NCI-H187 (cell line): Measurements from ENCODE around the gene USH1C.

ENCODE experiments used
- DNase-seq, 2 experiments: peaks; one replicate each; lab custom pipeline; 2025; lab: John Stamatoyannopoulos, UW

USH1C gene

GRCh38 chr11:17570034-17570433, 25.8 kb upstream of the USH1C start:
- no peak for DNase-seq

- DNase-seq = no peak
These were observed 24.7 kb upstream of the USH1C start for GRCh38 chr11:17568944-17569343.

DNA sequence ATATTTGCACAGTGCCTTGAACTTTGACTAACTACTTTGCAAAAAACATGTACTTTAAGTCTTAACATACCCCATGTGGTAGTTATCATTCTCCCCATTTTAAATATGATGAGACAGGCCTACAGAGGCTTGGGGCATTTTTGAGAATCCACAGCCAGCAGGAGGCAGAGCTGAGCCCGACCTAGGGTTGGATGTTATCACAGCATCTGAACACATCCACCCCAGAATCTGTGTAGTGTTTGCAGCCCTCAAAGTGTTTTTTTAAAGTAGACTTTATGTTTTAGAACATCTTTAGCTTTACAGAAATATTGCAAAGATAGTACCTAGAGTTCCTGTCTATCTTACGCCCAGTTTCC, 20.4 kb upstream of the USH1C start:
- DNase-seq = no peak

GRCh38 chr11:17563961-17564686, 19.9 kb upstream of the USH1C start:
- DNase-seq = no peak

DNA sequence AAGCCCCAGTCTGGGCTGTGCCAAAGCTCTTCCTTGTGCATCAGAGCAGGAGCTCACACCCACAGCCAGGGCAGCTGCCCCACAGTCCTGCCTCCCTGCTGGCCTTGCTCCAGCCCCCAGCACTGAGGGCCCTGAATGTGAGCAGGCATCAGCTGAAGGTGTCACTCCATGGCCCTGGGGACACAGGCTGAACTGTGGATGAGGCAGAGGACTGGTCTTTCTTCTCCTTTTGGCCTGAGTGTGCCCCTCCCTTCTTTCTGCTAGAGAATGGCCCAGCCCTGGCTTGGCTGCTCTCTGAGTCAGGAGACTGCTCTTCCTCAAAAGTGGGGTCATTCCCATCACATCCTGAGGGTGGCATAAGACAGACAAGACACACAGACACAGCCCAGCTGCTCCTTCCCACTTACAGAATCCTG, 19.0 kb upstream of the USH1C start:
- no peak for DNase-seq

- DNase-seq = no peak
These were observed 17.3 kb upstream of the USH1C start for GRCh38 chr11:17561526-17561925.

- no peak for DNase-seq
These were observed 16.8 kb upstream of the USH1C start for GRCh38 chr11:17561111-17561415.

DNA sequence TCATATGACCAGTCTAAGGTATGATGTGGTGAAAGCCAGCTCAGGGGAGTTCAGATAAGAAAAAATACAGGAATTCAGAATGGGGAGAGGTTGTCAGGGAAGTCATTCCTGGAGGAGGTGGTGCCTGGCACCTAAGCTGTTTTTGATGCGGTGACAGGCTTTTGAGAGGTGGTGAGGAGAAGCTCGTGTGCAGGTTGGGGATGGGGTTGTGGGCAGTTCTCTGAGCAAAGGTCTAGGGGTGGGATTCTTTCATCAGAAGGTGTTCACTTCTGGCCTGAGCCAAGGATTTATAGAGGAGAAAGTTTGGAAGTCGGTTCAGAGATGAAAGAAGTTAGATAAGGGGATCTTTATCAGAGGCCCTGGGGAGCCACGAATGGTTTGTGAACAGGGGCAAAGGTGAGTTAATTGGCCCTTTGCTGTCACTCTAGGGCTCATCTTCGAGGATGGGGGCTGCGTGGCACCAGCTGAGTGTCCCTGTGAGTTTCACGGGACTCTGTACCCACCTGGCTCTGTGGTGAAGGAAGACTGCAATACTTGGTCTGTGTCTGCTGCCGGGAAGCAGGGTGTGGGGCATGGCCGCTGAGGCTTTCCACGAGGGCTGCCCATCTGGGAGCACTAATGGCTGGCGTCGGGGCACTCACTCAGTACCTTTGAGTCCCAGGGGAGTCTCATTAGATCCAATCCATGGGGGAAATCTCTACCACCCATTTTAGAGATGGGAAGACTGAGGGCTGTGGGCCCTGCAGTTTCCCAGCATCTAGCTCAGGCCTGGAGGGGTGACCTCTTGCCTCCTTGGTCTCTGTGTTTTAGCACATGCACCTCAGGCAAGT, 16.3 kb upstream of the USH1C start:
- no peak for DNase-seq

GRCh38 chr11:17559341-17560087, 15.3 kb upstream of the USH1C start:
- no peak for DNase-seq

DNA sequence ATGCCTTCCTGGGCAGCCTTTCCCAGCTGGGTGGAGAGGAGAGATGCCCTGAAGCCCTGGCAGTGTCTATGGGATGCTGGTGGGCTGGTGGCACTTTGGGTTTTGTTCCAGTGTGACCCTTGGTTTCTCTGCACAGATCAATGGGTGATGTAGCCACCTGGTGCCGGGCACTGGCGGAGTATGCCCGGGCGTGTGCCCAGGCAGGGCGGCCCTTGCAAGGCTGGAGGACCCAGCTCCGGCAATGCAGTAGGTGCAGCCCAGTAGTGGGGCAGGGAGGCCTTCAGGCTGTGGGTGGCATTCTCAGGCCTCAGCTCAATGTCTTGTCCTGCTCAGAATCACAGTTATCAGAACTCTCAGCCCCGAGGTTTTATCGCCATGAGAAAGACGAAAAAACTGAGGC, 14.7 kb upstream of the USH1C start:
- no peak for DNase-seq

- DNase-seq = no peak
These were observed 14.0 kb upstream of the USH1C start for GRCh38 chr11:17558025-17558780.

DNA sequence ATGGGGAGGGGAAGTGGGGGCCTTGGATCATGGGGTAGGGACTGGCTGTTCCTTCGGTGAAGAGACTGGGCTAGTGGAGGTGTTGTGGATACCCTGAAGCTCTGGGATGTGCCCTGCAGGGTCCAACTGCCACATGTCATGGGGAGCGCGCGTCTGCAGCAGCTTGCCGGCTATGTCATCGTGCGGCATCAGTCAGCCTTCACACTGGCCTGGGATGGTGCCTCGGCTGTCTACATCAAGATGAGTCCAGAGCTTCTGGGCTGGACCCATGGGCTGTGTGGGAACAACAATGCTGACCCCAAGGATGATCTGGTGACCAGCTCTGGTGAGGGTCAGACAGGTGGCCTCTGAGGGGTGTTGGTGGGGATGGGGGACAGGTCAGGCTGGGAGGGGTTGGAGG, 12.8 kb upstream of the USH1C start:
- no peak for DNase-seq

DNA sequence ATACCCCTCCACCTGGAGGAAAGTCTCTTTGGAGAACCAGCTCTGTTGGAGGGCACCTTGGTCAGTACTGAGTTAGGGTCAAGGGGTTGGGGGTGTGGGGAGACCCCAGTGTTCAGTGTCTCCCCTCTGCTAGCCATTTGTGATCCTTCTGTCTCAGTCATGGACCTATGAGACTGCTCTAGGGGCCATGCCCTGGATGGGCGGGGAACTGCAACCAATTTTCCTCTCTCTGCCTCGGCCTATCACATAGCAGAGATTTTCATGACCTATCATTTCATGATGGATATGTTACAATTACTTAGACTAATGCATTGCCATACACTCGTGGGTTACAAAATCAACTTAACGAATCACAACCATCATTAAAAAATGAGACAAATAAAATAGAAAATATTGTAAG, 10.3 kb upstream of the USH1C start:
- no peak for DNase-seq

DNA sequence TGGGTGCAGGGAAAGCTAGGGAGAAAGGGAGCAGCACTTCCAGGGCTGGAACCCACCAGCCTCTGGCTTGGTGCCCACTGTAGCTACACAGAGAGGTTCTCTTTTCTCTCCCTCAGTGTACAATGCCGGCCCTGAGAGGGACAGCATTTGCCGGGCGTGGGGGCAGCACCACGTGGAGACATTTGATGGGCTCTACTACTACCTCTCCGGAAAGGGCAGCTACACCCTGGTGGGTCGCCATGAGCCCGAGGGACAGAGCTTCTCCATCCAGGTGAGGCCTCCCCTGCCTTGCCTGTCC, 9.0 kb upstream of the USH1C start:
- no peak for DNase-seq

GRCh38 chr11:17552392-17553248, 8.4 kb upstream of the USH1C start:
- DNase-seq = no peak

DNA sequence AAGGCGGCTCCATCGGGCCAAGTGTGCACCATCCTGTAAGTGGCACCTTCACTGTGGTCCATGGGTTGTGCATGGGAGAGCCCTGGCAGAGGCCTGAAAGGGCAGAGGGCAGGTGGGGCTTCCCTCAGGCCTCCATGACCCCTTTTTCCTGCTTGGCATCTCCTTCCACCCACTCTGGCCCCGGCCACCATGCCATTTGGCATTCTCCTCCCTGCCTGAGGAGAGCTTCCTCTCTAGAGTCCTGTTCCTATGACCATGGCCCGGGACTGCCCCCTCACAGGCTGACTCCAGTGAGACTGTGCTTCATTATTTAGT, 7.8 kb upstream of the USH1C start:
- DNase-seq = no peak

GRCh38 chr11:17551347-17552040, 7.3 kb upstream of the USH1C start:
- no peak for DNase-seq

DNA sequence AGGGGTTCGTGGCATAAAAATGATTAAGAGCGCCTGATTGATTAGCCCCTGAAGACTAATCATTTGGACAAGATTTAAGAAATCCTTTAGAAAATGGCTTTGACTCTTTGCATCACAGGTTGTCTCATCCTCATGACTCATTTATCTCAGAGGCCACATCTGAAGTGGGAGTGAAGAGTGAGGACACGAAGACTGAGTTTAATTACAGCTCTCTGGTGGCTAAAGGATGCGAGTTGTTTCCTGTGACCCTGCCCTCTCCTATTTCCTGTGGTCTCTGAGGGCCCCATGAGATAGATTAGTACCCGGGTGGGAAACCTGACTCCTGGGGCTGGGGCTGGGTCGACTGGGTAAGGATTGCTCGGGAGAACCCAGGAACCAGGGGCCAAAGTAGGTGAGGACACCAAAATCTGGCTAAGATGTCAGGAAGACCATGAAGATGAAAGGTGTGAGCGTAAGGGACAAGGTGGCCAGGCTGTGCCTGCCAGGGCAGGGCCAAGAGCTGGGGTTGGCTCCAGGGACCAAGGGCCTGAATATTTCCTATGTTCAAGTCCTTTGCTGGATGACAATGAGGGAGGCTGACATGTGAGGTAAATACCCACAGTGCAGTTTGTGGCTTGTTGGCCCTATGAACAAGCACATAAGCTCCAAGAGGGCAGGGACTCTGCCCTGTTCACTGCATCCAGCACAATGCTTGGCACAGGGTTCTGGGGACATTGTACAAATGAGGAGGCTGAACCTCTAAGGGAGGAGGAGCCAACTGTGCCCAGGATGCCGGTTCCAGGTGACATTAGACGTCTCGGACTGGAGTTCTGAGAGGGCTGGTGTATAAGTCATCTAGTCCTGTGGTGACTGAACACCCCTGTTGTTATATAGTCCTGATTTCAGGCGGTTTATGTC, 6.5 kb upstream of the USH1C start:
- no peak for DNase-seq

DNA sequence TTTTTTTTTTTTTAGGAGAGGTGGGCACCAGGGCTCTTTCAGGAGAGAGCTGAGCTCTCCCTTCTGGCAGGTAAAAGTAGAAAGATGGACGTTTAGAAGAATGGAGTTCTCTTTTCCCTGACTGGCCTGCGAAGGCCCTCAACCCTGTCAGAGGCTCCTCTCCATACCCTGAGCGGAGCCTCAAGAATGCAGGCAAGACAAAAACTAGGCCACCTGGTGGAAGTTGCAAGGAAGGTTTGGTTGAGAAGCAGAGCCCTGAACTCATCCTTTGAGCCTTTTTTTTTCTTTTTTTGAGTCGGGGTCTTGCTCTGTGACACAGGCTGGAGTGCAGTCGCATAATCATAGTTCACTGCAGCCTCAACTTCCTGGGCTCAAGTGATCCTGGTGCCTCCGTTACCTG, 4.2 kb upstream of the USH1C start:
- DNase-seq = no peak

- no peak for DNase-seq
These were observed 3.7 kb upstream of the USH1C start for GRCh38 chr11:17547932-17548331.
